Stimulated activated CD4-positive, alpha-beta T cell treated with anti-CD3 and anti-CD28 coated beads, Interleukin-4, amount 100 ng/mL, for 24 hours (primary cell): Measurements from ENCODE around the gene SKA3.
"Not testable (repeated sequence)": the region's sequence is repeated elsewhere in the genome, so short reads cannot be mapped to it uniquely, and the experiment has no call there.

ENCODE experiments used
- DNase-seq: peaks from one replicate; pipeline ENCODE4 v3.0.0-alpha.2; 2020

The SKA3 gene

DNA sequence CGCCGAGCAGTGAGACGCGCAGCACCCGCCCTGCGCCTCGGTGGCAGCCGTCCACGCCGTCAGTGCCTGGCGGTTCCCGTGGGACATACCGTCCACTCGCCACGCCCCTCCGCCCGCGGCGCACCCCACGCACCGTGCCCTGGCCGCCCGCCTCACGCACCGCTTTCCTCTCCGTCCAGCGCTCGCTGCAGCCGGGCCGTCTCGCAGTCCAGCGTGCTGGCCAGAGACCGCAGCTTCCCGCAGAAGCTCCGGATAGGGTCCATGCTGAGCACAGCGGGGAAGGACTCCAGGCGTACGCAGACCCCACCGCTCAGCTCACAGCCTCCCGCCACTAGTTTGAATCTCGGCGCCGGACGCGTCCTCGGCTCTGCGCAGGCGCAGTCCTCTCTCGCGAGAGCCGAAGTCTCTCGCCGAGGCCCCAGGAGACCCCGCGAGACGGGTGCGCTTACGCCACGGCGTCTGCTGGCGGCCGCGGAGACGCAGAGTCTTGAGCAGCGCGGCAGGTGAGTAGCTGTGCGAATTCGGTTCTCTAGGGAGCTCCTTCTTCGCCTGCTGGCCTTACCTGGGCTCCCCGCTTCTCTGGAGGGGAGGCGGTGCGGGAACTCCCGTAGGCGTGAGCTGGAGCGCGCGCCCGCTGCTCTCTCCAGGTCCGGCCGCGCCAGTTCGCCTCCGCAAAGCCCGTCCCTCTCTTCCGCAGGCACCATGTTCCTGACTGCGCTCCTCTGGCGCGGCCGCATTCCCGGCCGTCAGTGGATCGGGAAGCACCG, at the start of gene SKA3, which contains the start of gene MRPL57:
SKA3 (minus strand) TSS at position 338 of the 767 bp plus-strand sequence; CDS start at position 263, 75 bp downstream.
MRPL57 (plus strand) TSS at position 444 of the 767 bp plus-strand sequence; CDS start at position 703, 259 bp downstream.
- DNase-seq, result peak; percentile 94

DNA sequence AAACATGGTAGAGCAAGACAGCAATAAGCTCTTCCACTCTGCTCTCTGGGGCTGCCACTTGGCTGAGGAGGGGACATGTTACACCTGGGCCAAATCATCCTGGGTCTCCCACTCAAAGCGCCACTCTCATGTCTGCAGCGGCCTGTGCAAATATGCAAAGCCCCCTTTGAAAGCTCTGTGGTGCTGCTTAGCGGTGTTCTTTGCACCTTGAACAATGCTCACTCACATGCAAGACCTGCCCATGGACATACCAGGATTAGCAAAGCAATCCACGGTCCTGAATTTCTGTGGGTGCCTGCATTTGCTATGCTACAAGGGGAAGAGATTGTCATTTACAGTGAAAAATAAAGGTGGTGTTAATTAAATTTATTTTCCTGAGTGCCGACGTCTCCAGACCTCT, 48.7 kb upstream of the SKA3 start:
- no peak for DNase-seq

DNA sequence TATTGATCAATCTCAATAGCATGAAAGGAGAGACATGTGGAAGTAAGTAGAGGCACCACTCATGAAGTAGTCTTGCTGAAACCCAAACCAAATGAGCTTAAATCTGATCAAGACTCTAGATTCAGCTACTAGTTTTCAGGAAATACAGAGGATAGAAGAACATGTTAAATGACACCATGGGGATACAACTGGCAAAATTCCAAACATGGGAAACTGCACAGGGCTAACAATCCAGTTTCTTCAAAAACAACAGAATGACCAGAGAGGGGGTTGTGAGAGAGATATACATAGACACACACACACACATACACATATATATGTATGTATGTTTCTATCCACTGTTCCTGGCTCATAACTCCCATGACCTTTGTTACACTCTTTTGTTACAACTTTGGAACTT, 44.9 kb upstream of the SKA3 start:
- DNase-seq, result no peak

DNA sequence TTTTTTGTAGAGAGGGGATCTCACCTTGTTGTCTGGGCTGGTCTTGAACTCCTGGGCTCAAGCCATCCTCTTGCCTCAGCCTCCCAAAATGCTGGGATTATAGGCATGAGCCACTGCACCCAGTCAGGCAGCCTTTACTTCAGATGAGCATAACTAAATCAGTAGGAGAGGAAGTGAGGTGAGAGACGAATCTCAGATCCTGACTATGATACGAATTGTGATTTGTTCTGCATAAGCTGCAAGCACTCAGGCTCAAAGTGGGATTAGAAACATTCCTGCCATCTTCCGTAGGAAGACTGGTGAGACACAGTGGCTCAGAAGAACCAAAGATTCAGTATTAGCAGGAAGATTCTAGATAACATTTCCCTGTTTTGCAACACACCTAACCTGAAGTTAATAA, 43.4 kb upstream of the SKA3 start:
- DNase-seq, result not testable (repeated sequence)

DNA sequence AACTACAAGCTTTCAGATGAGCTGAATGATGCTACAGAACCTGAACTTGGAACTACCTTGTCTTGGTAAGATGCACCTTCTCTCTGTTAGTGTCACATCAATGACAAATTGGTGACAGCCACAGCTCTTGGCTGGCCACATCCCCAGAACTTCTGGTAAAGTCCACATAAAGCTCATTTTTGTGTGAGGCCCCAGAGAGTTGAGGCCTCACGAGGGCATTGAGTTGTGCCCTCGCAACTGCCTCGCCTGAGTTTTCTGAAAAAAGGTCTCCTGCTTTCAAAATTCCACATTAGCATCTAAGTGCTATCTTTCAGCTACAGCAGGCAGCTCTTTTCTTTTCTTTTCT, 42.7 kb upstream of the SKA3 start:
- no peak for DNase-seq

DNA sequence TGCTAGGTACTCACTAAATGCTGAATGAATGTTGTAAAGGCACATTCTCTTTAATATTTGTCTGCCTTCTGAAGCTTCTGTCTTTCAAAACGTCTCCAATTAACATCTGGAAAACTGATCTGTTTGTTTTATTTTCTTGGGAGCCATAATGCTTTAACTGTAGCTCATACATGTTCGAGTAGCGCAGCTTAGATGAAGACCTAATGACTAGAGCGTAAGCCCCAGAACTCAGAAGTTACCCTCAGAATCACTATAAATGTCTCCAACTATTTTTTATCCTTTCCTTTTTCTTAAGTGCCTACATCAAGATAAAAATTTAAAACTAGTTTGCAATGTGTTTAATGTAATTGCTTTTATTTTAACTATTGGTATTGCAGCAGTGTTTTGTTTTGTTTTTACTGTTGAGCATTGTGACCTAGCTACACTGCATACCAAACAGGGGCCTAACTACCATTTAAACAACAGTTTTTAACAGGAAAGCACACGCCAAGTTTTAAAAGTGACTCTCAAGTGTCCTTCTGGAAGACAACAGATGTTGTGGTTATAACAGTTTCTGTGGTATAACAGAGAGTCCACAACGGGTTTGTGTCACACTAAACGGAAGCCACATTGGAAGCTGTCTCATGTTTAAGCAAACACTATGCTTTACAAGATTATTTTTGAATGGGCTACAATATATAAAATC, 42.1 kb upstream of the SKA3 start:
- DNase-seq, result no peak

DNA sequence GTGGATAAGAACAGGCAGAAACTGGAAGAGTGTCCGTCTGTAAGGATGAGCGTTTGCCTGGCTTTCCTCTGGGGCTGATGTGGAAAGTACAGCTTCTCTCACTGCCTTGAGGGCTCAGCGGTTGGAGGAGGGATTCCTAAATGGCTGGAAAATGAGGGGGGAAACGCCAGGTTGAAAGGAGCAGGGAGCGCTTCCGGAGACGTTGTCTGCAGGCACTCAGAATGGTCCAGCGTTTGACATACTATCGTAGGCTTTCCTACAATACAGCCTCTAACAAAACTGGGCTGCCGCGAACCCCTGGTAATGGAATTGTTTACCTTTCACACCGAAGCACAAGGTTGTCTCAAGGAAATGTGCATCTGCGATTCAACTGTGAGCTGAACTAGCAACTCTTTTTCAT, 40.0 kb upstream of the SKA3 start:
- DNase-seq, result no peak

DNA sequence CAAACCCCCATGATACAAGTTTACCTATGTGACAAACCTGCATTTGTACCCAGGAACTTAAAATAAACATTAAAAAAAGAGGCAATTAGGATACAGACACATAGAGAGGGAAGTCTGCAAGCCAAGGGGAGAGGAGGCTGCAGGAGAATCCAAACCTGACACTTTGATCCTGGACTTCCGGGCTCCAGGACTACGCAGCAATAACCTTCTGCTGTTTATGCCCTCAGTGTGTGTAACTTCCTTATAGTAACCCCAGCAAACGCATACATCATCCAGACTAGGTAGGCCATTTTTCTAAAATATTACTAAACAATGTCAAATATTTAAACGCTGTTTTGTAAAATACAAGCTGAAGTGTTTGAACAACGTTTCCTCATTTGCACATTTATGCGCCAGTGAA, 39.1 kb upstream of the SKA3 start:
- not testable (repeated sequence) for DNase-seq

DNA sequence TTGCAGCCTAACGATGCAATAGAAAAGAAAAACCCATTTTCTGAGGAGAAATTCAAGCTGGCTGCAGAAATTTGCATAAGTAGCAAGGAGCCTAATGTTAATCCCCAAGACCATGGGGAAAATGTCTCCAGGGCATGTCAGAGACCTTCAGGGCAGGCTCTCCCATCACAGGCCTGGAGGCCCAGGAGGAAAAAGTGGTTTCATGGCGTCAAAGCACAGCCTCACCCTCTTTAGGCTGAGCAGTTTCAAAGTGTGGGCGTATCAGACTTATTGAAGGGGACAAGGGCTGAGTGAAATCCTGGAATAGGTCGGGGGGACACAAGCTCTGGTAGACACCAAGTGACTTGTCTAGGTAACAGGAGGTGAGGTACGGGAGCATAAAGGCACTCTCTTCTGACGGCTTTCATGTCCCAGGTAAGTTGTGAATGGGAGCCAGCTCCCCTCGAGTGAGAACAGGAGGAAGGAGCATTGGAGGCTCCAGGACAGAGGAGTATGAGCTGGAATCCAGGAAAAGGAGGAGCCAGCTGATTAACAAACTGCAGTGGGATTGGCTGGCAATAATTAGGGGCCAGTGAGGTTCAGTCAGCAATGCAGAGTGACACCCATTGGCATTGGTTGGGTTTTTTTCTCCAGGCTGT, 35.9 kb upstream of the SKA3 start:
- DNase-seq, result no peak

DNA sequence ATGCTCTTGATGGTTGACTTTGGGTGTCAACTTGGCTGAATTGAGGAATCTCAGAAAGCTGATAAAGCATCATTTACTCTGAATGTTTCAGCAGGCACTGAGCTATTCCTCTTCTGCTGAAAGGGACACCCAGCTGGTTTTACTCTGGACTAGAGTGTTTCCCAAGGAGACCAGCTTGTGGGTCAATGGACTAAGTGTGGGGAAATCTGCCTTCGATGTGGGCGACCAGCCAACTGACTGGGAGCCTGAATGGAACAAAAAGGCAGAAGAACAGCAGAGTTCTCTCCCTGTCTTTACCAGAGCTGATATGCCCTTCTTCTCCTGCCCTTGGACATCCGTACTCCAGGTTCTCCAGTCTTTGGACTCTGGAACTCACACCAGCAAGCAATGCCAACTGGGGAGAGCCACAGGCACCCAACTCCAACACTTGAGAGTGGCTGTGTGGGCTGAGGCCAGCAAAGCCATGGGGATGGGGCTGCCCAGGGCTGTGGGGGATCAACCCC, 32.4 kb upstream of the SKA3 start:
- DNase-seq, result no peak

DNA sequence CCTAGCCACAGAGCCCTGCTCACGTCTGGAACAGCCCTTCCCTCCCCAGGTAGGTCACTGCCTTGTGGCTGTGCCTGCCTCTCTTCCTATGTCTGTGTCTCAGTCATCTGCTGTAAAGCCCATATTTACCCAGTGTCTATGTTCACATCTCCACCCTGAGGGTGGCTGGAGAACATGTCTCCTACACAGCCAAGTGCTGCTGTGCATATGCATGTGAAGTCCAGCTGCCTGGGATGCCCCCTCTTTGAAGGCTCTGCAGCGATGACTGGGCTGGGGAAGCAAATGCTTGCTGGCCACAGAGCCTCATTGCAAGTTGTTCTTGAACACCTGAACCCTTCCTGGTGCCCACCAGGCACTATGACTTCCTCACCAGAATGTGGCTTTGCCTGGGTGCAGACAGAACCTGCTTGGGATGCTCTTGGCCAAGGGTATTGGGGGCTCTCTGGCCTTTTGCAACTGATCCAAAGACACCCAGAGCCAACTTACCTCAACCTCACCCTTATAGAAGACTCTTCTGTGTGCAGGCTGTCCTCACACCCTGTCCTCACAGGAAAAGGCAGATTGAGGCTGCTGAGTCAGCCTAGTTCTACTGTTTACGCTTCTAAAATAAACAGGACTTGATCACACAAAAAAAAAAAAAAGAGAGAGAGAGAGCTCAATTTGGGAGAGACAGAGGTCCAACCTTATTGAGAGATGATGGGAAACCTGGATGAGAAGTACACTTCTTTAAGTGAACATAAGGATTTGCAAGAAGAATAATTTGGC, 26.6 kb upstream of the SKA3 start:
- no peak for DNase-seq

DNA sequence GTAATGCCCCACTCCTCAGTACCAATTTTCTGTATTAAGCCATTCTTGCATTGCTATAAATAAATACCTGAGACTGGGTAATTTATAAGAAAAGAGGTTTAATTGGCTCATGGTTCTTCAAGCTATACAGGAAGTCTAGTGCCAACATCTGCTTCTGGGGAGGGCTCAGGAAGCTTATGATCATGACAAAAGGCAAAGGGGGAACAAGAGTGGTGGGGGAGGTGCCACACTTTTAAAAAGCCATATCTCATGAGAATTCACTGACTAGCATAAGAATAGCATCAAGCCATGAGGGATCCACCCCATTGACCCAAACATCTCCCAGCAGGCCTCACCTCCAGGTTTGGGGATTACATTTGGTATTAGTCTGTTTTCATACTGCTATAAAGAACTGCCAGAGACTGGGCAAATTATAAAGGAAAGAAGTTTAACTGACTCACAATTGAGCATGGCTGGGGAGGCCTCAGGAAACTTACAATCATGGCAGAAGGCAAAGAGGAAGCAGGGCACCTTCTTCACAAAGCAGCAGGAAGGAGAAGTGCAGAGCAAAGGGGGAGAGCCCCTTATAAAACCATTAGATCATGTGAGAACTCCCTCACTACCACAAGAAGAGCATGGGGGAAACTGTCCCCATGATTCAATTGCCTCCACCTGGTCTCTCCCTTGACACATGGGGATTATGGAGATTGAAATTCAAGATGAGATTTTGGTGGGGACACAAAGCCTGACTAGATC, 25.3 kb upstream of the SKA3 start:
- not testable (repeated sequence) for DNase-seq

DNA sequence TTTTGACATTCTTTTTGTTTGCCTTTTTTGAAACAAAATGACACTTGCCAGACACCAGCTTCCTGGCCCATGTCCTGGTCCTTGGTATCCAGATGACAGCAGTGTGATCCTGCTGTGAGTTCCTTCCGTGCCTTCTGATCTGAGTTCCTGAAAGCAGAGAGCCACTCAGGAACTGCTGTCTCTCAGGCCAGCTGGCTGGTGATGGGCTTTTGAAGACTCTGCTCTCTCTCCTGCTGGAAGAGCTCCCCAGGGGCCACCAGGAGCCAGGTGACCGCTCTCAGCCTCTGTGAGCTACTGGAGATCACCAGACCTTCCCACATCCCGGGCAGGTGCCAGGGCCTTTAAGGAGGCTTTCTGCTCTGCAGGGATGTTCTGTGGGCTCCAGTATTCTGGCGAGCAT, 22.0 kb upstream of the SKA3 start:
- not testable (repeated sequence) for DNase-seq

DNA sequence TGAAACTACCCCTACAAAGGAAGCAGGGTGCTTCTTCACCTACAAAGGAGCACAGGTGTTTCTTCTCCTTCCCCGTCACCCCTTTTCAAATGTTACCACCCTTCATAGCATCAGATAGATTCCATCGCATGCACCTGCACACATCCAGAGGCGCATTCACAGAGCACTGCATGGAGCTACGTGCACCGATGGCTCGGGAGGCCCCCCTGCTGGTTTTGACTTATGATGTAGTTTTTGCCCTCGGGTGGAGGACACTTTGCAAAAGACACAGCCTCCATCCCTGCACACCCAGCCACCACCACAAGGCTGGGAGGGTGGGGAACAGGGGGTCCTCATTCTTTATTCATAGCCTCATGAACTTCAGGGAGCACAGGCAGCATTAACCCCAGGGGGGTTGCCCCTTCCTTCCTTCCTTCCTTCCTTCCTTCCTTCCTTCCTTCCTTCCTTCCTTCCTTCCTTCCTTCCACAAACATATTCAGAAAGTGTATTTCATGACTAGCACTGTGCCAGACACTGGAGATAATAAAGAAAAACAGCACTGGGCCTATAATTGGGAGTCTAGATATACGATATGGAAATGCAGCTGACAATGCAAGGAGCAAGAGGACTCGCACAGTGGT, 21.4 kb upstream of the SKA3 start:
- not testable (repeated sequence) for DNase-seq

DNA sequence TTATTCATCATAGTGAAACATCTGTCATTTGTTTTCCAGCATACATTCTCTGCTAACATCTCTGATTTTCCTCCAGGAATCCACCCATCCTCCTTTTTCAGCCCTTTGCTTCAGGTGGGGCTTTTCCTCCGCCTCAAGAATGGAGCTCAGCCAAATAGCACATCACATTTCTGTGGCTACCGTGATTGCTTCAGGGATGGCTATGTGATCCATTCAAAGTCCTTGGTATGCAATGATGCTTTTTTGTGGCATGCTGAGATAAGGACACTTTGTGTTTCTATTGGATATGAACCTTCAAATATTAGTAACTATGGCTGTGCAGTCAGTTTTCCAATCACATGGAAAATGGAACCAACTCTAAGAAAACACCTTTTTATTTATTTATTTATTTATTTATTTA, 18.4 kb upstream of the SKA3 start:
- DNase-seq, result not testable (repeated sequence)

DNA sequence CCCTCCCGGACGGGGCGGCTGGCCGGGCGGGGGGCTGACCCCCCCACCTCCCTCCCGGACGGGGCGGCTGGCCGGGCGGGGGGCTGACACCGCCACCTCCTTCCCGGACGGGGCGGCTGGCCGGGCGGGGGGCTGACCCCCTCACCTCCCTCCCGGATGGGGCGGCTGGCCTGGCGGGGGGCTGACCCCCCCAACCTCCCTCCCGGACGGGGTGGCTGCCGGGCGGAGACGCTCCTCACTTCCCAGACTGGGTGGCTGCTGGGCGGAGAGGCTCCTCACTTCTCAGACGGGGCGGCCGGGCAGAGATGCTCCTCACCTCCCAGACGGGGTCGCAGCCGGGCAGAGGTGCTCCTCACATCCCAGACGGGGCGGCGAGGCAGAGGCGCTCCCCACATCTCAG, 10.1 kb upstream of the SKA3 start:
- DNase-seq, result not testable (repeated sequence)

DNA sequence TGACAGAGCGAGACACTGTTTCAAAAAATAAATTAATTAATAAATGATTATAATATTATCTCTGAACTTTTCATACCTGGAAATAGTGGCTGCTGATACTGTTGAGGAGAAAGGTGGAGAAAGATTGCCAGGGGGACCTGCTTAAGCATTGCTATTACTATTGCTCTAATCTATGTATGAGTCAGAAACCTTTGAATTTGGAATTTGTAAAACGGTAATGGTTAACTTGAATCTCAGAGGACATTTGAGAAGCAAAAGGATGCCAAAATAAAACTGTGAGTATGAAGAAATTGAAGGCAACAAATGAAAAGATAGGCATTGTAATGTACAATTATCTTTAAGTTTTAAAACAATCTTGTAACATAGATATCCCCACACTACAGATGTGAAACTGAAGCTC, 5.3 kb upstream of the SKA3 start:
- no peak for DNase-seq

DNA sequence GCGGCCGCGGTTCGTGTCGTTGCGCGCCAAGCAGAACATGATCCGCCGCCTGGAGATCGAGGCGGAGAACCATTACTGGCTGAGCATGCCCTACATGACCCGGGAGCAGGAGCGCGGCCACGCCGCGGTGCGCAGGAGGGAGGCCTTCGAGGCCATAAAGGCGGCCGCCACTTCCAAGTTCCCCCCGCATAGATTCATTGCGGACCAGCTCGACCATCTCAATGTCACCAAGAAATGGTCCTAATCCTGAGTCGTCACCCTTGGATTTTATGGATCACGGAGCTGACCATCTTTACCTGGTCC, 581 bp upstream of the SKA3 start:
- no peak for DNase-seq

DNA sequence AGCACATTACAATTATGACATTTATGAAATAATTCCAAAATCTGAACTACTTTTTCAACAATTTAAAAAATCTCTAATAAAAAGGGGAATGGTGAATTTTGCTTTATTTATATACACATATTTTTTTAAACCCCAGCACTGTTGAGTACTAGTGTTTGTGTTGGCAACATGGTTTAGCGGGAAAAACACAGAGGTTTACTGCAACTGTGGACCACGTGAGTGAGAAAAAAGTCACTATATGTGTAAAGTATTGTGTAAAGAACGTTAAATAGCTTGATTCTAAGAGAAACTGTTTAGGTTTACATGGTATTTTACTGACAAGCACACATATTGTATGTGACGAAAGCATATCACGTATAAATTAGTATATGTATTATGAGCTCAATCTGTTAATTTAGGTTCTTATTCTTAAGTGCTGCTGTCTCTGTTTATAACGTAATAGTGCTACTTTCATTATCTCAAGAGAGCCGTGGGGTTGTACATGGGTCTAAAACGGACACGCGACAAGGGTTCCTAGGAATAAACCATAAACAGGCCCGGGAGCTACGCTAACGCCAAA, 617 bp downstream of the SKA3 start:
- DNase-seq, result no peak

DNA sequence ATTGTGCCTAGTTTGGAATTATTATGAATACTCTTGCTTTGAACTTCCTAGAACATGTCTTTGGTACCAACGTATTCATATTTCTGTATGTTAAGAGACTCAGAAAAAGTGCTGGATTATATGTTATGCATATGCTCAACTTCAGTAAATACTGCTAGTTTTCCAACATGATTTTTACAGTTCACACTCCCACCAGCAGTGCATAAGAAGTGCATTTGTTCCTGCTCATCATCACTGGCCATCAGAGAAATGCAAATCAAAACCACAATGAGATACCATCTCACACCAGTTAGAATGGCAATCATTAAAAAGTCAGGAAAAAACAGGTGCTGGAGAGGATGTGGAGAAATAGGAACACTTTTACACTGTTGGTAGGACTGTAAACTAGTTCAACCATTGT, 2.6 kb downstream of the SKA3 start:
- DNase-seq, result not testable (repeated sequence)

DNA sequence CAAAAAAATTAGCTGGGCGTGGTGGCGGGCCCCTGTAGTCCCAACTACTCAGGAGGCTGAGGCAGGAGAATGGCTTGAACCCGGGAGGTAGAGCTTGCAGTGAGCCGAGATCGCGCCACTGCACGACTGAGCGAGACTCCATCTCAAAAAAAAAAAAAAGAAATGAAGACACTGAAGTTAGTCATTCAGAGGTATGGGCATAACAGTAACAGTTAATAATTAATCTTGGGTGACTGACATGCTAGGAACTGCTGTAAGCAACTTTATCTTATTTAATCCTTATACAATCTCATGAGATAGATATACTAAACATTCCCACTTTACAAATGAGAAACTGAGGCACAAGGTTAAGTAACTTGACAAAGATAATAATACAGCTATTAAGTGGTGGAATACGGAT, 4.9 kb downstream of the SKA3 start:
- no peak for DNase-seq

DNA sequence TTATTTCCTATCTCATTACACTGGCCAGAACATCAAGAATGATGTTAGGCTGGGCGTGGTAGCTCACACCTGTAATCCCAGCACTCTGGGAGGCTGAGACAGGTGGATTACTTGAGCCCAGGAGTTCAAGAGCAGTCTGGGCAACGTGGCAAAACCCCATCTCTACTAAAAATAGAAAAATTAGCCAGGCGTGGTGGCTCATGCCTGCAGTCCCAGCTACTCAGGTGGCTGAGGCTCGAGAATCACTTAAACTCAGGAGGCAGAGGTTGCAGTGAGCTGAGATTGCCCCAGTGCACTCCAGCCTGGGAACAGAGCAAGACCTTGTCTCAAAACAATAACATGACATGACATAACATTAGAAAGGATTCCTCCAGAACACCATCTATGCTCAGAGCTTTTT, 10.7 kb downstream of the SKA3 start:
- not testable (repeated sequence) for DNase-seq
